HG03460 (cell line): ENCODE data around the gene KRTAP7-1.

Experiments used
- ATAC-seq: cut with Tn5 transposase; IDR thresholded peaks from one replicate; pipeline ENCODE4 v1.9.1; 2021; ENCODE audit not compliant: unreplicated experiment

The KRTAP7-1 gene, protein sequence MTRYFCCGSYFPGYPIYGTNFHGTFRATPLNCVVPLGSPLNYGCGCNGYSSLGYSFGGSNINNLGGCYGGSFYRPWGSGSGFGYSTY

DNA sequence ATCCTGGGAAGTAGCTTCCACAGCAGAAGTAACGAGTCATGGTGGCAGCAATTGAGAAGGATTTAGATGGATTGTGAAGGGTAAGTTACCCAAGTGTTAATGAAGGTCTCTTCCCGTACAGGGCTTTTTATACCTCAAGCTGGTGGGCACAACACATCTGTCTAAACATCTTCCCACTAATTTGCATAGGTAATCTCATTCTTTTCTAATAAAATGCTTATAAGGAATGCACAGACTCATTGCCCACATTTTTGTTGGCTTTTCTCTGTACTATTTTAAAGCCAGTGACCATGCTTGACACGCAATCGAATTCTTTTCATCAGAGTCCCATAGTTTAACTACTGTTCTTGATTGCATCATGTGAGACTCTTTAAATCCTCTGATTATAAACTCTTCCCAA lies at the start of gene KRTAP7-1:
KRTAP7-1 (minus strand) TSS at position 101 of the 400 bp plus-strand sequence; CDS start at position 40, 61 bp downstream.
- ATAC-seq, result no peak

DNA sequence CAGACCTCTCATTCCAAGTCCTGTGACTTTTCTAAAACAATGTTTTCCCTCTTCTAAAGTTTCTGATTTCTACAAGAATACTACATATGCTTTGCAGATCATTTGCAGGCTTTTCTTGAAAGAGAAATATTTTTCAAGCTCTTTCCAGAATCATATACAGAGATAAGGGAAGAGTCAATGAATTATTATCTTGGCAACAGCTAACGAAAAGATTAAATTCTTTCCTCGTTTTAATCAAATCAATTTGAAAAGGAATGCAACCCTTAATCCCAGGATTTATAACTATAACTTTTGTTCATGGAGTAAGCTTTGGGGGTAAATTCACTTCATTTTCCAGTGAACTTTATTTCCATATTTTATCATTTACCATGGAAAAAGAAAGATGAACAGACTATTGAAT lies 45.0 kb upstream of the KRTAP7-1 start:
- ATAC-seq, result no peak

DNA sequence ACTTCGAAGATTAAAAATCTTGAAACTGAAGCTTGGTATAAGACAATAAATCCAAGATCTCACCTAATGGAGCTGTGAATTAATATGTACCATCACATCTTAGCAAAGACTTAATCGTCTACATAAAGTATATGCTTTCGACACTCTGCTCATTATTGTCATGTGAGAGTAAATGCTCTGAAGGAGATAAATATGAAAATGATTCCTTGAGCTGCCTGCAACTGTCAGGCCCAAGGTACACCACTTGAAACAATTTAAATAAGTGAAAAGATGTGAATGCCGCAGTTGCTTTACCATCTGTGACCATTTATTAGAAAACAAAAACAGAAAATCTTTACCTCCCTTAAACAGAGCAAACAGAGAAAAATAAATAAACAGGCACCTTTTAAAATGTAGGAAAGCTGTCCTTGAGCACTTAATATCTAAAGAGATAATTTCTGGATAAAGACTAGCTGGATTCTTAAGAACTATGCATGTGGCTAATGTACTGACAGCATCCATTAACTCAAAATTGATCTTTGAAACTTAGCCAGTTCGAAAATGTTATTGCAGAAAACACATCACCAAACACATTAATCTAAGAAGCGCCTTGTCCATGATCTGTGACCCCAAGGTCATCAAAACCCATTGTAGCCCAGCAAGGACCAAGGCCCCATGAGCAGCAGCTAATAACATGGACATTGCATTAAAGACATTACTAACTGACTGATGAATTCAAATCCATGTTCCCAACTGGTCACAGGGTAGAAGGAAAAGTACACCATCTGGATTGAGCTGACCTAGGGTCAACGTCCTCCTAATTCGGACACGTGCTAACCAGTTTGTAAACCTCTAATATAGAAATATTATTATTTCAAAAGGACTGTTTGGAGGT lies 18.3 kb upstream of the KRTAP7-1 start:
- no peak for ATAC-seq

DNA sequence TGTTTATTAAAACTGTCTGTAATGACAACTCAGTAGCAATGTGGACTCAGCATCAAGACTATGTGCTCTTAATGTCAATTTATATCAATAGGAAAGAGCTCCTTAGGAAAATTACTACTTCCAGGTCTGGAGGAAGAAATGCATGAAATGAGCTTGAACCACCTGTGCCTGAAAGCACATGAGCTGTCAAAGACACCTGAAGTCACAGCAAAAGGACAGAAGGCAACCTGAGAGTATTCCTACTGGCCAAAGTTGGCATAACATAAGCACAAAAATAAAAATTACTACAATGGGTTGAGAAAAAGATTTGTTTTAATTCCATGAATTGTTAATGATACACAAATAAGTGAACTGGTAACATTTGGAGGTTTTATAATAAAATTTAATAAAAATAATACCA lies 13.4 kb upstream of the KRTAP7-1 start:
- no peak for ATAC-seq

DNA sequence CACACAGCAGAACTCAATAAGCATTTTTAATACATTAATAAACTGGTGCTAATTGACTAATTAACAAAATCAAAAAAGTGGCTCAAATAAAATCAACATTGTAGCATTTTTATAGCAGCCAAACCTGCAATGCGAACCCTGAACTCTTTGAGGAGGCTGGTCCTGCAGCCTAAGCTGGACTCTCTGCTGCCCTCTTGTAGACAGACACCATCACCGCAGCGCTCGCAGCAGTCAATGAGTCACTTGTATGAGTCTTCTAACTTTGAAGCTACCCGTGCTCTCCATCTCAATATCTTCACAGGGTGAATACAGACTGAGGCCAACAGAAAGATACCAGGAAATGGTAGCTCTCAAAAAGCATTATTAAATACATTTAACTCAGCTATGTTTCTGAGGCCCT lies 9.7 kb upstream of the KRTAP7-1 start:
- no peak for ATAC-seq

DNA sequence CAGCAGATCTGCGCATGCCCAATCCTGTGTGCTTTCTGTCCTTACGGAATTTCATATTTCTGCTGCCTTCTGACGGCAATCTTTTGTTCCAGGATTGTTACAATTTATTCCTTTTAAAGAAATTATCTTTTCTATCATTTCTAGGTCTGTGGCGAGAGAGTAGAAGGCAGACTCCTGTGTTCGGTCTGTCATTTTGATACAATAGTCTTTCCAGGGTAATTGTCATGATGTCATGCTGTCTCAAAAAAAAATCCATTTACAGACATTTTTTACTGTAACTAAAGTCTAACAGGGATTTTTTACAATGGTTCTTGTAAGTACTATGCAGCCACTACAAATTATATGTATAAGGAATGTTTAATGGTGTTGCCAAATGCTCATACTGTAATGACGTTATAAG lies 9.0 kb upstream of the KRTAP7-1 start:
- no peak for ATAC-seq

DNA sequence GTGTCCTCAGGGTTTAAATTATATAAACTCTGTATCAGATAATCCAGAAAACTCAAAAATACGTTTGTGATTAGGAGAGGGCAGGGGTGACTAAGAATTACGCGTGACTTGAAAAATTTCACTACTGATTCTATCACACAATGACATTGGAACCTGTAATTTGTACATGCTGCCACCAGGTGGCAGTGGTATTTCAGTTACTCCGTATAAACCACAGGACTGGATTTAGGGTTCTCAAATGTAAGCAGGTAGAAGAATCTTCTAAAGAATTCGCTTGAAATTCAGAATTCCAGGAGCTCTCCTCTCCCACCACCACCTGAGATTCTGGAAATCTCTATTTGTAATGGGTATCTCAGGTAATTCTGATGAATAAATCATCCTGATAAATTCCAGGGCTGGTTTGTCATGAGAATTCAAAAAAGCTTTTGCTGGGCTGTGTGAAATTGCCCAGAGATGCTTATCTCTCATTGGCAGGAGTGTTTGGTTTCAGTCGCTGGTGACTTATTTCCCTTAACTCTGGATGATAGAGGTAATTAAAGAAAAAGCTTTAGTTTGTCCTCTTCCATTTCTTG lies 1.7 kb upstream of the KRTAP7-1 start:
- no peak for ATAC-seq

DNA sequence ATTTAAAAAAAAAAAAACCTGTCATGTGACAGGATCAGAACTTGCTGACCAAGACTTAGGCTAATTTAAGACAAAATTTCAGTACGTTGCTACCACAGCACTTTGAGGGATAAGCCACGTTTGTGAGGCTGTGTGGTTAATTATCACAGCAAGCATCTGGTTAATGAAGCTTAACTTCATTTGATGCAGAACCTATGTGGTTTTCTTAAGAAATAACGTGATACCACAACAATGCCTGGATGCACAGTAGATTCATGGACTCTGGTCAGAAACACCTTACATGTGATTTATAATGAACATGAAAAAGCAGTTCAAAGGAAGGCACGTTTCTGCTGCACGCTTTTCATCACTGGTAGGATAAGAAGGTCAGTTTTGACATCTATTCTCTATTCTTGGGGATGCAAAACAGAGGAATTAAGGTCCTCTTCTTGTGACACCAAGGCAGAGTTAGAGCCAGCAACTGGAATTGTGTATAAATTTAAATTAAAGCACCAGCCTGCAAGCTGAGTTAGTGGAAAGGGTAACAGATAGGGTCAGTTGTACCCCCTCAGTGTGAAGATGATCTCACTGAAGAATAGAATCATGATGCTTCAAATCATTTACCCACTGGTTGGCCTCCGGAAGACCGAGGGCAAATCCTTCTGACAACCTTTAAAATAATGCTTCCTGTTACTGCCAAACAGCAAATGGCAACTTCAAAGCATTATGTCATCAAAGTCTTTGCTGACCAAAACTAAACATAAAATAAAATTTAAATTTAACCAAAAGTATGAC lies 10.5 kb downstream of the KRTAP7-1 start:
- no peak for ATAC-seq

DNA sequence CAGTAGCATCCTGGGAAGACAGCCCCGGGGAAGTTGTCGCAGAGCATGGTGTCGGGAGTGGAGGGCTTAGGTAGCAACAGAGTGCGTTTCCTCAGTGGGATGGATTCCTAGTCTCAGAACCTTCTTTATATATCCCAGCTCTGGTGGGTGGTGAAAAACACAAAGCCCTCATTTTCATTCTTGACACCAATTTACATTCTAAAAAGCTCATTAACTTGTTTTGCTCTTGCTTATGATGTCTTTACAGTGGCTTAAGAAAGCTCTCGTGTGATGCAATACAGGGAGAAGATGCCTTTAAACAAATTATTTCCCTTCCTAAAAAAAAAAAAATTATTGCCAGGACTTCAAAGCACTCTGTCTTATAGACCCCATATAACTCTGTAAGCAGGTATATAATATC lies 16.4 kb downstream of the KRTAP7-1 start, which contains the start of gene KRTAP8-1:
KRTAP8-1 (minus strand) TSS at position 101 of the 400 bp plus-strand sequence; CDS start at position 47, 54 bp downstream.
- no peak for ATAC-seq

DNA sequence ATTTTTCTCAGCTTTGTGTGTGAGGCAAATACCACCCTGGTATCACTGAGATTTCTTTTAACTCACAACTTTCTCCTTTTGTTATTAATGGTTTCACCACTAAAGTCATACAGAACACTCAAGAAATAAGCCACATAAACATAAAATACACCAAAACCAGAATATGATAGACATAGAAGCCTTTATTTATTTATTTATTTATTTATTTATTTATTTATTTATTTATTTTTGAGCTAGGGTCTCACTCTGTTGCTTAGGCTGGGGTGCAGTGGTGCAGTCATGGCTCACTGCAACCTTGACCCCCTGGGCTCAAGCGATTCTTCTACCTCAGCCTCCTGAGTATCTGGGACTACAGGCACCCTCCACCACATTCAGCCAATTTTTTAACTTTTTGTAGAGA lies 29.0 kb downstream of the KRTAP7-1 start:
- no peak for ATAC-seq

DNA sequence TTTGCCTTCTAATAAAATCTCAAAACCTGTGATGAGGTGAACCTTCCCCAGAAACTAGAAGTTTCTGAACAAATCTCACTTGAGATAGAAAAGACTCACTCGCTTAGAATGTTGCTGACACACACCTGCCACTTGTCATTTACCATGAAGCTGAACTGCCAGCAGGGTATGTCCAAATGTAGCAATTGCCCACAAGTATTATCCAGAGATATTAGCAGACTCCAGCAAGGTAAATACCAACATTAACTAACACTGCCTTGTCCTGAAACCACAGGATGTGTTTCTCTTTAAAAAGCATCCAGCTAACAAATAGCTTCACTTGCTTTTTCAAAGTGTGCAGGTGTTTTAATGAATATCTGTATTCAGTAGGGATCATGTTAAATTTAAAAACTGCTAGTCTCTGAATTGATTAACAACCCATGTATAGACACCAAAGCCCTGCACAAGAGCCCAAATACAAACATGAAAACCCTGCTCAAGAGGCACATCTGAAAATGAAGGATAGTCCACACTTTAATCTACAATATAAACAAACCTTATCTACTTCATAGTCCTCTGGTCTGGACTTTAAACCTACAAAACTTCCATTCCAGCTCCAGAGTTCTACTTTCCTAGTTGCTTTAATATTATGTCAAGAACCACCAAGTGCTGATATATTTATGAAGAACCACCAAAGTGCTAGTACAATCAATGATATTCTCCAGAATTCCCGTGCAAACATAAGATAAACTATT lies 35.8 kb downstream of the KRTAP7-1 start:
- no peak for ATAC-seq

DNA sequence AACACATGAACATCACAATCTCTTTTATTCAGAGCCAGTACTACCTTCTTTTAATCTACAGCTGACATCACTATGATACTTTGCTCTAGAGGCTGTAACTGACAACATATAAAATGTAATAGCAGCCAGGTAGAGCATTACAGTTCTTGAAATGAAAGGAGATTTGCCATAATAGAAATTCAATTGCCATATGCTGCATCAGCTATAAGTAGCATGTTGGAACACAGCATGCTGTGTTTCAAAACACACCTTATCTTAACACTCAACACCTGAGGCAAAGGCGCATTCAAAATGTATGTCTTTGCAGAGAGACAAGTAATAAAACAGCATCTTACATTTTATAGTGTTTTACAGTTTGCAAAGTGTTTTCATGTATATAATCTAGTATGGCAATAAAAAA lies 50.3 kb downstream of the KRTAP7-1 start:
- no peak for ATAC-seq
